Smooth muscle cell (in vitro differentiated cells): ENCODE results near the gene ZNF394. TPM values are rescaled to one million over a fixed set of nuclear protein-coding genes. Genes with fewer than 3 reads are reported as not detected.
A peak's percentile ranks its signal among the peaks of the same experiment; 100 is the strongest.

ENCODE experiments used
- DNase-seq: peaks from one replicate; lab custom pipeline; 2025; ENCODE audit not compliant: unreplicated experiment; lab: John Stamatoyannopoulos, UW
- H2AFZ ChIP-seq: fragments of 200-600 bp; sonication (generic); 2 replicates; pipeline ENCODE4 v1.6.0; 2016; ENCODE audit warnings: antibody characterized with exemption, low read depth, mild to moderate bottlenecking
- H3F3A ChIP-seq: fragments of 200-600 bp; sonication (generic); 2 replicates; pipeline ENCODE4 v1.6.0; 2017; ENCODE audit warnings: antibody characterized with exemption, low read depth
- H3K27ac ChIP-seq: fragments of 200-600 bp; sonication (generic); 2 replicates; pipeline ENCODE4 v1.5.1; 2016; ENCODE audit warnings: low read depth, mild to moderate bottlenecking
- H3K27me3 ChIP-seq: fragments of 200-600 bp; sonication (generic); 2 replicates; pipeline ENCODE4 v1.6.1; 2016; ENCODE audit warnings: low read depth, mild to moderate bottlenecking
- H3K36me3 ChIP-seq: fragments of 200-600 bp; sonication (generic); 2 replicates; pipeline ENCODE4 v1.5.1; 2016; ENCODE audit warnings: low read depth
- H3K4me1 ChIP-seq: fragments of 200-600 bp; sonication (generic); 2 replicates; pipeline ENCODE4 v1.5.1; 2016; ENCODE audit warnings: low read depth
- H3K4me2 ChIP-seq: fragments of 200-600 bp; sonication (generic); 2 replicates; pipeline ENCODE4 v1.6.0; 2016; ENCODE audit warnings: mild to moderate bottlenecking
- H3K4me3 ChIP-seq: fragments of 200-600 bp; sonication (generic); 2 replicates; pipeline ENCODE4 v1.5.1; 2016; ENCODE audit warnings: mild to moderate bottlenecking
- H3K79me2 ChIP-seq: fragments of 200-600 bp; sonication (generic); 2 replicates; pipeline ENCODE4 v1.6.0; 2016; ENCODE audit warnings: low read depth, mild to moderate bottlenecking
- H3K9ac ChIP-seq: fragments of 200-600 bp; sonication (generic); 2 replicates; pipeline ENCODE4 v1.6.0; 2016; ENCODE audit warnings: low read depth
- H3K9me3 ChIP-seq: fragments of 200-600 bp; sonication (generic); replicated peaks from 2 replicates; pipeline ENCODE4 v1.5.1; 2016; ENCODE audit warnings: low read depth
- H4K20me1 ChIP-seq: fragments of 200-600 bp; sonication (generic); 2 replicates; pipeline ENCODE4 v1.6.0; 2016; ENCODE audit warnings: low read depth
- CTCF ChIP-seq: fragments of 200-600 bp; sonication (generic); IDR thresholded peaks from 2 replicates; pipeline ENCODE4 v1.5.1; 2017; ENCODE audit warnings: borderline replicate concordance, mild to moderate bottlenecking, antibody characterized with exemption; ENCODE audit not compliant: insufficient read depth, poor library complexity, severe bottlenecking
- WGBS: methylation state at CpG from one replicate; pipeline ENCODE4 v1.1.7; 2016; ENCODE audit warnings: low lambda C conversion rate; 5-methylcytosine and 5-hydroxymethylcytosine counted together
- polyA plus RNA-seq: library from polyadenylated mRNA; unstranded; fragments of >200 nt; fragmentation: Nextera tagmentation; extraction: Ambion mirVana; gene quantifications from 2 replicates; pipeline ENCODE4 v1.2.1, GENCODE V29; 2016
- total RNA-seq: library from RNA; depleted of rRNA; stranded (reverse); fragments of >200 nt; gene quantifications from 2 replicates; pipeline ENCODE4 v1.2.3, GENCODE V29; 2014

Gene ZNF394
- total and polyA plus RNA-seq, 2 experiments from 2014 or later: 13.2 to 27.7 TPM

- peak overlapping the region; percentile 95 for H2AFZ ChIP-seq
- H3K4me3 ChIP-seq: peak overlapping the region; percentile 95
- DNase-seq: no peak
- H3K27ac ChIP-seq: peak overlapping the region; percentile 84
- H4K20me1 ChIP-seq: peaks cover 16% of the 10 kb centered on the region
- no peaks in the 10 kb centered on the region for H3K27me3 ChIP-seq
- peaks cover under 1% of the 10 kb centered on the region for H3K4me1 ChIP-seq
- peaks cover 57% of the 10 kb centered on the region for H3K79me2 ChIP-seq
- peak overlapping the region; percentile 98 for H3K4me2 ChIP-seq
- no peaks in the 10 kb centered on the region for H3F3A ChIP-seq
- 53% methylated on average over 16 of the region's 16 CpGs for WGBS
- TF ChIP-seq CTCF: no peak
- peaks cover 8% of the 10 kb centered on the region for H3K36me3 ChIP-seq
- H3K9ac ChIP-seq: peak overlapping the region; percentile 84
- H3K9me3 ChIP-seq: no peaks in the 10 kb centered on the region
Measured at GRCh38 chr7:99500637-99501009, 542 bp upstream of the ZNF394 start.

GRCh38 chr7:99499371-99499720 lies 735 bp downstream of the ZNF394 start:
- Histone ChIP-seq H3K4me3 (peak overlapping the region; percentile 95), H3K27me3 (no peaks in the 10 kb centered on the region), H3F3A (no peaks in the 10 kb centered on the region), H3K36me3 (peaks cover 13% of the 10 kb centered on the region), H2AFZ (peak overlapping the region; percentile 95), H3K9me3 (peaks cover 1% of the 10 kb centered on the region), H3K4me1 (no peaks in the 10 kb centered on the region), H3K79me2 (peaks cover 62% of the 10 kb centered on the region), H4K20me1 (peaks cover 16% of the 10 kb centered on the region), H3K9ac (peak overlapping the region; percentile 84), H3K27ac (peak overlapping the region; percentile 84), H3K4me2 (peak overlapping the region; percentile 98)
- DNase-seq: no peak
- TF ChIP-seq CTCF: no peak
- WGBS: 3% methylated on average over 14 of the region's 14 CpGs

- no peaks in the 10 kb centered on the region for H3K4me1 ChIP-seq
- peak overlapping the region; percentile 98 for H3K4me2 ChIP-seq
- TF ChIP-seq CTCF: no peak
- DNase-seq: no peak
- no peaks in the 10 kb centered on the region for H3F3A ChIP-seq
- peak overlapping the region; percentile 95 for H3K4me3 ChIP-seq
- H3K27me3 ChIP-seq: no peaks in the 10 kb centered on the region
- H3K27ac ChIP-seq: peak overlapping the region; percentile 84
- no peak overlapping the region for H2AFZ ChIP-seq
- H3K9ac ChIP-seq: peak overlapping the region; percentile 84
- H3K36me3 ChIP-seq: peaks cover 21% of the 10 kb centered on the region
- H3K9me3 ChIP-seq: peaks cover 9% of the 10 kb centered on the region
- H3K79me2 ChIP-seq: peaks cover 62% of the 10 kb centered on the region
- H4K20me1 ChIP-seq: peaks cover 16% of the 10 kb centered on the region
- WGBS: 66% methylated on average over 11 of the region's 11 CpGs
Measured at GRCh38 chr7:99498546-99498944, 1.5 kb downstream of the ZNF394 start.

- H3K4me1 ChIP-seq: no peaks in the 10 kb centered on the region
- peaks cover 12% of the 10 kb centered on the region for H3K9me3 ChIP-seq
- peaks cover 27% of the 10 kb centered on the region for H3K36me3 ChIP-seq
- H3K79me2 ChIP-seq: peaks cover 62% of the 10 kb centered on the region
- no peaks in the 10 kb centered on the region for H3K27me3 ChIP-seq
- peak overlapping the region; percentile 98 for H3K4me2 ChIP-seq
- no peak overlapping the region for H3K27ac ChIP-seq
- H4K20me1 ChIP-seq: peaks cover 16% of the 10 kb centered on the region
- H3K9ac ChIP-seq: peak overlapping the region; percentile 84
- TF ChIP-seq CTCF: no peak
- peak overlapping the region; percentile 95 for H3K4me3 ChIP-seq
- WGBS: 89% methylated on average over 6 of the region's 6 CpGs
- no peak overlapping the region for H2AFZ ChIP-seq
- no peak for DNase-seq
- no peaks in the 10 kb centered on the region for H3F3A ChIP-seq
Measured at GRCh38 chr7:99497766-99498545, 2.1 kb downstream of the ZNF394 start.
